BLaER1 (cell line): Measurements from ENCODE around the gene PAN3.
"Not testable (repeated sequence)": the region's sequence is repeated elsewhere in the genome, so short reads cannot be mapped to it uniquely, and the experiment has no call there.

ENCODE experiments used
- H3K27ac ChIP-seq: shearing (Covaris generic); formaldehyde crosslinking; 2 replicates; pipeline ENCODE4 v1.8.1; 2022
- H3K27me3 ChIP-seq: shearing (Covaris generic); formaldehyde crosslinking; 2 replicates; pipeline ENCODE4 v1.8.1; 2022
- H3K36me3 ChIP-seq: shearing (Covaris generic); formaldehyde crosslinking; 2 replicates; pipeline ENCODE4 v1.8.1; 2022
- H3K4me1 ChIP-seq: shearing (Covaris generic); formaldehyde crosslinking; 2 replicates; pipeline ENCODE4 v1.8.1; 2022
- H3K4me2 ChIP-seq: shearing (Covaris generic); formaldehyde crosslinking; 2 replicates; pipeline ENCODE4 v1.8.1; 2022
- H3K4me3 ChIP-seq: shearing (Covaris generic); formaldehyde crosslinking; 2 replicates; pipeline ENCODE4 v1.8.1; 2022
- H3K9ac ChIP-seq: shearing (Covaris generic); formaldehyde crosslinking; 2 replicates; pipeline ENCODE4 v1.8.1; 2022
- H3K9me3 ChIP-seq: shearing (Covaris generic); formaldehyde crosslinking; 2 replicates; pipeline ENCODE4 v1.8.1; 2022
- H4K20me1 ChIP-seq: shearing (Covaris generic); formaldehyde crosslinking; 2 replicates; pipeline ENCODE4 v1.8.1; 2022
- Cebpa-rat ChIP-seq: shearing (Covaris generic); IDR thresholded peaks from 2 replicates; pipeline ENCODE4 v1.8.1; 2022

The PAN3 gene, protein sequence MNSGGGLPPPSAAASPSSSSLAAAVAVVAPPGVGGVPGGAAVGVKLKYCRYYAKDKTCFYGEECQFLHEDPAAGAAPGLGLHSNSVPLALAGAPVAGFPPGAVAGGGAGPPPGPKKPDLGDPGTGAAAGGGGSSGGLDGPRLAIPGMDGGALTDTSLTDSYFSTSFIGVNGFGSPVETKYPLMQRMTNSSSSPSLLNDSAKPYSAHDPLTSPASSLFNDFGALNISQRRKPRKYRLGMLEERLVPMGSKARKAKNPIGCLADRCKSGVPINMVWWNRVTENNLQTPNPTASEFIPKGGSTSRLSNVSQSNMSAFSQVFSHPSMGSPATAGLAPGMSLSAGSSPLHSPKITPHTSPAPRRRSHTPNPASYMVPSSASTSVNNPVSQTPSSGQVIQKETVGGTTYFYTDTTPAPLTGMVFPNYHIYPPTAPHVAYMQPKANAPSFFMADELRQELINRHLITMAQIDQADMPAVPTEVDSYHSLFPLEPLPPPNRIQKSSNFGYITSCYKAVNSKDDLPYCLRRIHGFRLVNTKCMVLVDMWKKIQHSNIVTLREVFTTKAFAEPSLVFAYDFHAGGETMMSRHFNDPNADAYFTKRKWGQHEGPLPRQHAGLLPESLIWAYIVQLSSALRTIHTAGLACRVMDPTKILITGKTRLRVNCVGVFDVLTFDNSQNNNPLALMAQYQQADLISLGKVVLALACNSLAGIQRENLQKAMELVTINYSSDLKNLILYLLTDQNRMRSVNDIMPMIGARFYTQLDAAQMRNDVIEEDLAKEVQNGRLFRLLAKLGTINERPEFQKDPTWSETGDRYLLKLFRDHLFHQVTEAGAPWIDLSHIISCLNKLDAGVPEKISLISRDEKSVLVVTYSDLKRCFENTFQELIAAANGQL

GRCh38 chr13:28138012-28138755 is at the start of gene PAN3:
PAN3 (plus strand) TSS chr13:28138545; CDS start chr13:28138658, 113 bp downstream.
- no peak for TF ChIP-seq Cebpa-rat
- H3K9me3 ChIP-seq: no peaks in the 10 kb centered on the region
- peaks cover 30% of the 10 kb centered on the region for H3K4me1 ChIP-seq
- H3K27me3 ChIP-seq: no peaks in the 10 kb centered on the region
- H3K27ac ChIP-seq: peak within 1 kb of the TSS; percentile 100
- H3K9ac ChIP-seq: peak within 1 kb of the TSS; percentile 100
- peaks cover 32% of the 10 kb centered on the region for H4K20me1 ChIP-seq
- H3K36me3 ChIP-seq: peaks cover 6% of the 10 kb centered on the region; the same call in 1 of the 2 replicates
- H3K4me3 ChIP-seq: peak within 1 kb of the TSS; percentile 97
- H3K4me2 ChIP-seq: peak within 1 kb of the TSS; percentile 90

DNA sequence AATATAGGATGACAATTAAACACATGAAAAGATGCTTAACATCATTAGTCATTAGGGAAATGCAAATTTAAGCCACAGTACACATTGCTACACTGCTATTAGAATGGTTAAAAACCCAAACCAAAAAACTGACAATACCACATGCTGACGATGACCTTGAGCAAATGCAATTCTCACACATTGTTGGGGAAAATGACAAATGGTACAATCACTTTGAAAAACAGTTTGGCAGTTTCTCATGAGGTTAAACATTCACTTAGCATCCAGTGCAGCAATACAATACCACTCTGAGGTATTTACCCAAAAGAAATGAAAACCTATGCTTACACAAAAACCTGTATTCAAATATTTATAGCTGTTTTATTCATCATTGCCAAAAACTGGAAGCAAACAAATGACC is 49.3 kb upstream of the PAN3 start:
- Histone ChIP-seq H3K4me3 (no peak overlapping the region), H3K9me3 (peaks cover 21% of the 10 kb centered on the region), H3K36me3 (no peaks in the 10 kb centered on the region), H4K20me1 (no peaks in the 10 kb centered on the region), H3K27ac (no peak overlapping the region), H3K4me2 (no peak overlapping the region), H3K27me3 (no peaks in the 10 kb centered on the region), H3K9ac (no peak overlapping the region), H3K4me1 (peaks cover 5% of the 10 kb centered on the region)
- no peak for TF ChIP-seq Cebpa-rat

GRCh38 chr13:28092431-28092830 is 45.9 kb upstream of the PAN3 start:
- Histone ChIP-seq H3K27me3 (peaks cover 5% of the 10 kb centered on the region; the same call in 1 of the 2 replicates), H3K4me1 (peaks cover 14% of the 10 kb centered on the region), H3K36me3 (no peaks in the 10 kb centered on the region), H3K9me3 (peaks cover 16% of the 10 kb centered on the region; the same call in 1 of the 2 replicates), H3K27ac (no peak overlapping the region), H3K9ac (no peak overlapping the region), H3K4me3 (no peak overlapping the region), H4K20me1 (no peaks in the 10 kb centered on the region), H3K4me2 (no peak overlapping the region)
- no peak for TF ChIP-seq Cebpa-rat

- H4K20me1 ChIP-seq: no peaks in the 10 kb centered on the region
- H3K4me1 ChIP-seq: peaks cover 14% of the 10 kb centered on the region
- H3K27ac ChIP-seq: no peak overlapping the region
- peaks cover 17% of the 10 kb centered on the region for H3K27me3 ChIP-seq
- TF ChIP-seq Cebpa-rat: no peak
- no peaks in the 10 kb centered on the region for H3K36me3 ChIP-seq
- no peak overlapping the region for H3K4me3 ChIP-seq
- no peak overlapping the region for H3K9ac ChIP-seq
- peak overlapping the region; percentile 54; the same call in 1 of the 2 replicates for H3K4me2 ChIP-seq
- peaks cover 24% of the 10 kb centered on the region for H3K9me3 ChIP-seq
Observed at GRCh38 chr13:28093881-28094280, 44.5 kb upstream of the PAN3 start.

- Histone ChIP-seq H3K4me3 (no peak overlapping the region), H3K4me2 (peak overlapping the region; percentile 54), H3K36me3 (no peaks in the 10 kb centered on the region), H3K4me1 (peaks cover 14% of the 10 kb centered on the region), H3K27me3 (peaks cover 21% of the 10 kb centered on the region), H3K9me3 (peaks cover 25% of the 10 kb centered on the region), H3K27ac (no peak overlapping the region), H3K9ac (no peak overlapping the region), H4K20me1 (no peaks in the 10 kb centered on the region)
- no peak for TF ChIP-seq Cebpa-rat
Observed at GRCh38 chr13:28094306-28094705, 44.0 kb upstream of the PAN3 start.

- no peak for TF ChIP-seq Cebpa-rat
Observed at GRCh38 chr13:28097503-28097902, 40.8 kb upstream of the PAN3 start.

GRCh38 chr13:28099396-28100149 is 38.8 kb upstream of the PAN3 start:
- no peaks in the 10 kb centered on the region for H3K36me3 ChIP-seq

More at GRCh38 chr13:28097503-28097902, 40.8 kb upstream of the PAN3 start:
- no peaks in the 10 kb centered on the region for H3K36me3 ChIP-seq
- H3K27me3 ChIP-seq: peaks cover 45% of the 10 kb centered on the region
- H3K4me2 ChIP-seq: no peak overlapping the region
- no peak overlapping the region for H3K4me3 ChIP-seq
- no peak overlapping the region for H3K27ac ChIP-seq
- peaks cover 9% of the 10 kb centered on the region for H3K9me3 ChIP-seq
- no peak overlapping the region for H3K9ac ChIP-seq
- H4K20me1 ChIP-seq: 0 out of 2 replicates have a peak, but pooled peaks cover 5% of the 10 kb centered on the region
- peaks cover 33% of the 10 kb centered on the region for H3K4me1 ChIP-seq

DNA sequence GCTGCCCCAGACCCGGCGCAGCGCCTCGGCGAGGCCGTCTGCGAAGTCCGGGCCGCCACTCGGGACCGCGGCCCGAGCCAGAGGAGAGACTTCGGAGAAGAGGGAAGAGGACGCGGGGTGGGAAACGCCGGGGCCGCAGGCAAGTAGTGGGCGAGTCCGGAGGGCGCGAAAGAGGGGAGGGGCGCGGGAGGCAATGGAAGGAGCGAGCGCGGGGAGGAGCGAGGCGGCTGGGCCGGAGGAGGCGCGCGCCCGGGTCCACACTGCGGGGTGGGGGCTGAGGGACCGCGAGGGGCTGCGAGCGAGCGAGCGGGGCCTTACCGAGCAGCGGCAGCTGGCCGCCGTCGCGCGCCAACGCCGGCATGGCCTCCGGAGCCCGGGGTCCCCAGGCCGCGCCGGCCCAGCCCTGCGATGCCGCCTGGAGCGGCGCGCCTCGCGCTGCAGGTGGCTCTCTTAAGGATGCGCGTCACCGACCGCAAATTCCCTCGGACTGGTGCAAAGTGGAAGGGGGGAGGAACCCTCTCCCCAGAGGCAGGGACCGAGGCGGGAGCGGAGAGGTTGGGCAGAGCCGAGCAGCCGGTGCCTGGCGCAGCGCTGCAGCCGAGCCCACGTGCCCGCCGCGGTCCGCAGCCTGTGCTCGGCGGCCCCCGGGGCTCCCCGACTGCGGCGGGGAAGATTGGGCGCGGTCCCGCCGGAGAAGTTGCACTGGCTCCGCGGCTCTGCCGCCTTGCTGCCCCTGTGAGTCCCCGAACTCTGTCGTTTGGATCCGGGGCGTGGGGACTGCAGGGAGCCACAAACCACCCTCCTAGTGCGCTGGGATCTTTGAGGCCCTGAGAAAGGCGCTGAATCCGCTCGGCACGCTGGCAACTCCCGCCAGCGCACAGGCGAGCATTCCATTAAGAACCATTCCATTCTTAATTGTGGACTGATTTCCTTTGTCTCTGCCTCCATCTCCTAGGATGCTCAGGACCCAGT is 37.9 kb upstream of the PAN3 start, which contains the start of gene FLT3:
FLT3 (minus strand) TSS at position 427 of the 972 bp plus-strand sequence; CDS start at position 361, 66 bp downstream.
- peak within 1 kb of the TSS; percentile 75 for H3K4me3 ChIP-seq

More at GRCh38 chr13:28099396-28100149, 38.8 kb upstream of the PAN3 start:
- Histone ChIP-seq H3K9me3 (peaks cover 9% of the 10 kb centered on the region), H3K9ac (peak overlapping the region; percentile 79), H3K4me1 (peaks cover 23% of the 10 kb centered on the region), H3K4me3 (peak overlapping the region; percentile 75), H3K27ac (peak overlapping the region; percentile 76), H4K20me1 (0 out of 2 replicates have a peak, but pooled peaks cover 5% of the 10 kb centered on the region), H3K27me3 (peaks cover 45% of the 10 kb centered on the region), H3K4me2 (peak overlapping the region; percentile 97)
- TF ChIP-seq Cebpa-rat: no peak

DNA sequence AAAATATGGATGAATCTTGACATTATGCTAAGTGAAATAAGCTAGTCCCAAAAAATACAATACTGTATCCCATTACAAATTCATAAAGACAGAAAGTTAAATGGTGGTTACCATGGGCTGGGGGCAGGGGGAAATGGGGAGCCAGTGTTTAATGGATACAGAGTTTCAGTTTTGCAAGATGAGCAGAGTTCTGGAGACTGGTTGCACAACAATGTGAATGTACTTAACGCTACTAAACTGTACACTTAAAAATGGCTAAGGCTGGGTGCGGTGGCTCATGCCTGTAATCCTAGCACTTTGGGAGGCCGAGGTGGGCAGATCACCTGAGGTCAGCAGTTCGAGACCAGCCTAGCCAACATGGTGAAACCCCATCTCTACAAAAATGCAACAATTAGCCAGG is 36.5 kb upstream of the PAN3 start:
- H3K36me3 ChIP-seq, H3K9ac ChIP-seq, H3K4me3 ChIP-seq, H4K20me1 ChIP-seq, H3K27ac ChIP-seq, H3K9me3 ChIP-seq, H3K4me2 ChIP-seq: not testable (repeated sequence)
- Histone ChIP-seq H3K4me1 (peaks cover 19% of the 10 kb centered on the region), H3K27me3 (peaks cover 40% of the 10 kb centered on the region)

More for the DNA sequence above, 37.9 kb upstream of the PAN3 start, which contains the start of gene FLT3:
- H3K27me3 ChIP-seq: peaks cover 45% of the 10 kb centered on the region
- H3K9ac ChIP-seq: peak within 1 kb of the TSS; percentile 79
- H3K4me1 ChIP-seq: peaks cover 19% of the 10 kb centered on the region
- H4K20me1 ChIP-seq: 0 out of 2 replicates have a peak, but pooled peaks cover 5% of the 10 kb centered on the region
- peak within 1 kb of the TSS; percentile 76 for H3K27ac ChIP-seq
- H3K36me3 ChIP-seq: no peaks in the 10 kb centered on the region
- peaks cover 9% of the 10 kb centered on the region for H3K9me3 ChIP-seq
- H3K4me2 ChIP-seq: peak within 1 kb of the TSS; percentile 97
- no peak for TF ChIP-seq Cebpa-rat
